Tibial nerve (tissue), 4 donors: Measurements from ENCODE around the gene CORO2A.

ENCODE experiments used
- CTCF ChIP-seq, 5 experiments: fragments of 200-600 bp in 3 of 5; fragments of 450-650 bp in 2 of 5; sonication (generic) in 3 of 5; IDR thresholded peaks; one replicate each; pipeline ENCODE4 v1.5.1; 2016 to 2019; ENCODE audit warnings: antibody characterized with exemption in 5 of 5, mild to moderate bottlenecking in 3 of 5, moderate library complexity in 2 of 5
- EP300 ChIP-seq, 2 donors: sonication (generic); formaldehyde crosslinking; IDR thresholded peaks; one replicate each; pipeline ENCODE4 v1.6.1; 2017; ENCODE audit warnings: antibody characterized with exemption in 2 of 2, mild to moderate bottlenecking in 1 of 2
- POLR2A ChIP-seq, 2 donors: fragments of 450-650 bp; IDR thresholded peaks; one replicate each; pipeline ENCODE4 v1.6.1; 2017; ENCODE audit warnings: antibody characterized with exemption in 2 of 2, mild to moderate bottlenecking in 2 of 2, moderate library complexity in 2 of 2

- no peak for TF ChIP-seq CTCF (IDR thresholded peaks at IDR 0.05)
- no peak for TF ChIP-seq EP300 (IDR thresholded peaks at IDR 0.05)
- no peak for TF ChIP-seq POLR2A (IDR thresholded peaks at IDR 0.05)
Measured at GRCh38 chr9:98189412-98189811, 3.0 kb downstream of the CORO2A start.
